ENCODE results near the gene METTL16. TPM values are rescaled to one million over a fixed set of nuclear protein-coding genes. Genes with fewer than 3 reads are reported as not detected.
"Not testable (repeated sequence)": the region's sequence is repeated elsewhere in the genome, so short reads cannot be mapped to it uniquely, and the experiment has no call there.

METTL16 gene
- total and polyA plus RNA-seq, 7 donors = 6.5 to 33.2 (median 18.3) TPM

- TF ChIP-seq POLR2A (IDR thresholded peaks at IDR 0.05) (no peak), CTCF (IDR thresholded peaks at IDR 0.05) (no peak), EP300 (IDR thresholded peaks at IDR 0.05) (no peak), POLR2AphosphoS5 (IDR thresholded peaks at IDR 0.05) (no peak)
- H3K36me3 ChIP-seq = peaks cover 0 to 45% (median 6%) of the 10 kb centered on the region in 4 donors
- H3K27ac ChIP-seq = no peak overlapping the region
- H3K4me1 ChIP-seq = no peaks in the 10 kb centered on the region
- no peaks in the 10 kb centered on the region for H3K9me3 ChIP-seq
- H3K27me3 ChIP-seq = no peaks in the 10 kb centered on the region
- H3K4me3 ChIP-seq = no peak overlapping the region
- DNase-seq = no peak
- 84 to 85% methylated on average over 8 of the region's 8 CpGs for WGBS, 2 donors
- intact Hi-C loops (cut with DNase I) = no loop called here
Observed at GRCh38 chr17:2500446-2500845, 11.2 kb downstream of the METTL16 start.

GRCh38 chr17:2489286-2489685 is 22.4 kb downstream of the METTL16 start:
- H3K36me3 ChIP-seq, H3K27me3 ChIP-seq, H3K27ac ChIP-seq, DNase-seq, H3K4me3 ChIP-seq, H3K9me3 ChIP-seq: not testable (repeated sequence)
- WGBS, 2 donors = 92 to 94% methylated on average over 15 of the region's 15 CpGs
- intact Hi-C loops (cut with DNase I) = loop anchor here (10.0 kb wide), 1 partner anchor 196 kb away; no protein-coding TSS in a partner anchor
- peaks cover 0 to 44% (median 39%) of the 10 kb centered on the region in 4 donors for H3K4me1 ChIP-seq

- DNase-seq = no peak
- intact Hi-C loops (cut with DNase I) = loop anchor here (10.0 kb wide), 1 partner anchor 197 kb away; no protein-coding TSS in a partner anchor
- H3K36me3 ChIP-seq = no peaks in the 10 kb centered on the region
- H3K27ac ChIP-seq = peak overlapping the region in 1 of 4 donors; percentile 5
- peaks cover 0 to 56% (median 49%) of the 10 kb centered on the region in 4 donors for H3K4me1 ChIP-seq
- H3K9me3 ChIP-seq = no peaks in the 10 kb centered on the region
- TF ChIP-seq POLR2A (IDR thresholded peaks at IDR 0.05) (no peak), POLR2AphosphoS5 (IDR thresholded peaks at IDR 0.05) (no peak), EP300 (IDR thresholded peaks at IDR 0.05) (no peak)
- H3K4me3 ChIP-seq = no peak overlapping the region
- no peaks in the 10 kb centered on the region for H3K27me3 ChIP-seq
- 79 to 80% methylated on average over 6 of the region's 6 CpGs for WGBS, 2 donors
Observed at GRCh38 chr17:2487306-2487705, 24.4 kb downstream of the METTL16 start.

- 97 to 99% methylated on average over 4 of the region's 4 CpGs for WGBS, 2 donors
- peak overlapping the region in 2 of 4 donors; percentile 50 to 53 for H3K27ac ChIP-seq
- H3K4me3 ChIP-seq, H3K9me3 ChIP-seq, H3K36me3 ChIP-seq, H3K27me3 ChIP-seq, DNase-seq: not testable (repeated sequence)
- intact Hi-C loops (cut with DNase I) = loop anchor here (10.0 kb wide), 1 partner anchor 198 kb away; no protein-coding TSS in a partner anchor
- H3K4me1 ChIP-seq = peaks cover 0 to 58% (median 49%) of the 10 kb centered on the region in 4 donors
Observed at GRCh38 chr17:2486709-2487108, 25.0 kb downstream of the METTL16 start.

GRCh38 chr17:2485970-2486369 is 25.7 kb downstream of the METTL16 start:
- no peaks in the 10 kb centered on the region for H3K9me3 ChIP-seq
- no peaks in the 10 kb centered on the region for H3K36me3 ChIP-seq
- WGBS, 2 donors = 89 to 93% methylated on average over 10 of the region's 10 CpGs
- peaks cover 0 to 51% (median 43%) of the 10 kb centered on the region in 4 donors for H3K4me1 ChIP-seq
- no peak for TF ChIP-seq POLR2AphosphoS5 (IDR thresholded peaks at IDR 0.05)
- no peak for TF ChIP-seq EP300 (IDR thresholded peaks at IDR 0.05)
- no peak for TF ChIP-seq POLR2A (IDR thresholded peaks at IDR 0.05)
- TF ChIP-seq CTCF (IDR thresholded peaks at IDR 0.05) = no peak
- H3K4me3 ChIP-seq = peak overlapping the region in 2 of 4 donors; percentile 2 to 7
- intact Hi-C loops (cut with DNase I) = loop anchor here (10.0 kb wide), 1 partner anchor 199 kb away; no protein-coding TSS in a partner anchor
- no peaks in the 10 kb centered on the region for H3K27me3 ChIP-seq
- peak overlapping the region in 2 of 4 donors; percentile 50 to 53 for H3K27ac ChIP-seq
- DNase-seq = no peak

GRCh38 chr17:2485543-2485942 is 26.1 kb downstream of the METTL16 start:
- H3K27me3 ChIP-seq = no peaks in the 10 kb centered on the region
- intact Hi-C loops (cut with DNase I) = loop anchor here (10.0 kb wide), 1 partner anchor 199 kb away; no protein-coding TSS in a partner anchor
- H3K36me3 ChIP-seq = no peaks in the 10 kb centered on the region
- H3K27ac ChIP-seq = peak overlapping the region in 2 of 4 donors; percentile 50 to 53
- H3K4me3 ChIP-seq = peak overlapping the region in 1 of 4 donors; percentile 7
- peaks cover 0 to 47% (median 38%) of the 10 kb centered on the region in 4 donors for H3K4me1 ChIP-seq
- peak in 1 of 4 donors; percentile 27 for TF ChIP-seq POLR2AphosphoS5 (IDR thresholded peaks at IDR 0.05)
- TF ChIP-seq CTCF (IDR thresholded peaks at IDR 0.05) = no peak
- TF ChIP-seq POLR2A (IDR thresholded peaks at IDR 0.05) = no peak
- no peak for TF ChIP-seq EP300 (IDR thresholded peaks at IDR 0.05)
- DNase-seq = no peak
- H3K9me3 ChIP-seq = no peaks in the 10 kb centered on the region
- WGBS, 2 donors = 87 to 88% methylated on average over 5 of the region's 5 CpGs
